Measurements from ENCODE around the gene HOXB6.

The HOXB6 gene

DNA sequence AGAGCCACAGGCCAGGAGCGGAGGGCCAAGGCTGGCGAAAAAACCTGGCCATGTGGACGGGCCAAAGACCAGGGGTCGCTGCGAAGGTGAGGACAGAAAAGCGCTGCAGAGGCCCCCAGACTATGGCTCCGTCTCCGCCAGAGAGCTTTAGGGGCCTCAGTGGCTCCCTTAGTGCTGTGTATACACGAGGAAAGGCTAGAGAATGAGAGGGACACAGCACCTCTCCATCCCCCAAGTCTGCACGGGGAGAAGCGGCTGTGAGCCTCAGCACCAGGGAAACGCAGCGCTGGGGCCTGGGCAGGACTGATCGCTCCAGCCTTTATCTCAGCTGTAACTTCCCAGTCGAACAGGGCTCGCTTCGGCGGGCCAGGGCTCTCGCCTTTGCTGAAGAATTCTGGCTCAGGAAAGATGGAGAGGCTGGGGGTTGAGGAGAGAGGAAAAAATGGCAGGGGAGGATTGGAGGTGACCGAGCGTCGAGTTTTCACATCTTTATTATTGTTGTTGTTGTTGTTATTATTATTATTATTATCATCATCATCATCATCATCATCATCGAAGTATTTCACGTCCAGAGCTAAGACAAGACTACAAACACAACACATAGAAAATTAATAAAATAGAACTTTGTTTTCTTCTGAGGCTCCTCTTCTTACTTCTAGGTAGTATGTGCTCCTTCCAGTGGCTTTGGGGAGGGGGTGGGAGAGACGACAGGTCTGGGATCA, 9.3 kb downstream of the HOXB6 start:
- peaks cover 0 to 24% (median 10%) of the 10 kb centered on the region in 5 donors for H3K36me3 ChIP-seq (ENCODE audit: control insufficient read depth in 5 of 5, insufficient read depth in 5 of 5, low read length in 5 of 5)
- peak overlapping the region in 1 of 5 donors; percentile 30 for H3K9ac ChIP-seq (ENCODE audit: low read length in 5 of 5)
- peaks cover 6 to 57% (median 55%) of the 10 kb centered on the region in 5 donors for H3K4me1 ChIP-seq (ENCODE audit: control insufficient read depth in 5 of 5, insufficient read depth in 5 of 5, low read length in 5 of 5)
- no peaks in the 10 kb centered on the region for H3K9me3 ChIP-seq (ENCODE audit: control insufficient read depth in 5 of 5, low read length in 5 of 5)
- H3K27me3 ChIP-seq (ENCODE audit: control insufficient read depth in 5 of 5, insufficient read depth in 4 of 5, low read length in 5 of 5) = no peaks in the 10 kb centered on the region
- no peak overlapping the region for H3K4me3 ChIP-seq (ENCODE audit: low read depth in 1 of 5, low read length in 5 of 5)
- peak overlapping the region; percentile 79 for H3K27ac ChIP-seq (ENCODE audit: low read depth, low read length)

DNA sequence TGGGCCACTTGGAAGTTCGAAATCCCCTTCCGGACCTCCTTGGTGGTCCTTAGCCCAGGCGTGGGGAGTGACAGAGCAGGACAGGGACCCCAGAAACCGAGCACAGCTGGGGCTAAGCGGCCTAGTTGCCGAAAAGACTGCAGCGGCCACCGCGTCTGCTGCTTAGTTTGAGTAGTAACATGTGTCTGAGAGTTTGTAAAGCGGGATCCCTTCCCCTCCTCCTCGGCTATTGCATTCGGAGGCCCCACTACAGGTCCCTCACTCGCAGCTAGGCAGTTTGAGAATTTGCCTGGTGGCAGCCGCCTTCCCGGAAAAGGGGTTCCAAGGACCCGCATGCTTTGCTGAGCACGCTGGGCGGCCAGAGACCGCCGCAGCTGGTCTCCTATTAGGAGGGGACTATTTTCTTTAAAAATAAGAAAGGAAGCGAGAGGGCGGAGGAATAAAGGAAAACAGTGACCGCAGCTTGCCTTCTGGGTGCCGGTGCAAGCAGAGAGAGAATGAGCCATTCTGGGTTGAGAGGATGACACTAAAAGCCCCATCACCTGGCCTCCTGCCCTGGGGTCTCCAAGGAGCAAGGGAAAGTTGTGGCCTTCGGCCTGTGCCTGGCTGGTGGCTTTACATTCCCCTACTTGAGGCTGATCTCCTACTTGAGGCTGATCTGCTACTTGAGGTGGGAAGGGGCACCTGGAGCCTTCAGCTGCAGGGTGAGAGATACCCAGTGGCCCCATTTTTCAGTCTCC, 10.1 kb downstream of the HOXB6 start:
- peaks cover 6 to 57% (median 55%) of the 10 kb centered on the region in 5 donors for H3K4me1 ChIP-seq (ENCODE audit: control insufficient read depth in 5 of 5, insufficient read depth in 5 of 5, low read length in 5 of 5)
- no peaks in the 10 kb centered on the region for H3K9me3 ChIP-seq (ENCODE audit: control insufficient read depth in 5 of 5, low read length in 5 of 5)
- H3K9ac ChIP-seq (ENCODE audit: low read length in 5 of 5) = peak overlapping the region in 3 of 5 donors; percentile 10 to 42 (median 21)
- H3K36me3 ChIP-seq (ENCODE audit: control insufficient read depth in 5 of 5, insufficient read depth in 5 of 5, low read length in 5 of 5) = peaks cover 0 to 24% (median 10%) of the 10 kb centered on the region in 5 donors
- H3K27me3 ChIP-seq (ENCODE audit: control insufficient read depth in 5 of 5, insufficient read depth in 4 of 5, low read length in 5 of 5) = no peaks in the 10 kb centered on the region
- H3K27ac ChIP-seq (ENCODE audit: low read depth, low read length) = peak overlapping the region; percentile 78
- H3K4me3 ChIP-seq (ENCODE audit: low read depth in 1 of 5, low read length in 5 of 5) = peak overlapping the region in 2 of 5 donors; percentile 40 to 45

DNA sequence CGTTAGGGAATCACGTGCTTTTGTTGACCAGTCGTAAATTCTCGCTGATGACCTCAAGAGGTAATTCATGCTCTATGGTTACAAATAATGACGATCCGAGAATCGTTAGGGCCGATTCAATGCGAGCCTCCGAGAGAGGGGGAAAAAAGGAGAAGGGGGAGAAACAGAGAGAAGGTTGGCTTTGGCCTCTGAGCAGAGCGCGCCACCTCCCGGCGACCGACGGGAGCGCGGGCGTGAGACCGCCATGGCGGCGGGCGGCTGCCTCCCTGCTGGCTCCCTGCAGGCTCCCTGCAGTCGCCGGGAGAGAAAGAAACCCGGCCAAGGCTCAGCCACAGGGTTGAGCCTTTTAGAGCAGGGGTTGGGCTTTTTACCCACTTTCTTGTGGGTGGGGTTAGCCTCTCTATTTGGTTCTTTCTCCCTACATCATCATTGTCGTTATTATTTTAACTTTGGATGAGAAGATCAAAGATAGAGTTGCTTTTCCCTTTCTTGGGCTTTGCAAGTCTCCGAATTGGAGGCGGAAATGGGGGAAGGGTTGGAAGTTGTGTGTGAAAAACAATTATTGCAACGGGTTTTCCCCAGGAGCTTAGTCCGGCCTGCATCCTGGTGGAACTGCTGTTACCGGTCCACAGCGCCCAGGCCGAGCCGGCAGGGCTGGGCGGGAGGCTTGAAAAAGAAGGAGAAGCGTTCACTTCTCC, 10.8 kb downstream of the HOXB6 start:
- Histone ChIP-seq H3K4me1 (ENCODE audit: control insufficient read depth in 5 of 5, insufficient read depth in 5 of 5, low read length in 5 of 5) (peaks cover 6 to 60% (median 54%) of the 10 kb centered on the region in 5 donors), H3K4me3 (ENCODE audit: low read depth in 1 of 5, low read length in 5 of 5) (peak overlapping the region; percentile 40 to 75 (median 60)), H3K27ac (ENCODE audit: low read depth, low read length) (peak overlapping the region; percentile 78)

DNA sequence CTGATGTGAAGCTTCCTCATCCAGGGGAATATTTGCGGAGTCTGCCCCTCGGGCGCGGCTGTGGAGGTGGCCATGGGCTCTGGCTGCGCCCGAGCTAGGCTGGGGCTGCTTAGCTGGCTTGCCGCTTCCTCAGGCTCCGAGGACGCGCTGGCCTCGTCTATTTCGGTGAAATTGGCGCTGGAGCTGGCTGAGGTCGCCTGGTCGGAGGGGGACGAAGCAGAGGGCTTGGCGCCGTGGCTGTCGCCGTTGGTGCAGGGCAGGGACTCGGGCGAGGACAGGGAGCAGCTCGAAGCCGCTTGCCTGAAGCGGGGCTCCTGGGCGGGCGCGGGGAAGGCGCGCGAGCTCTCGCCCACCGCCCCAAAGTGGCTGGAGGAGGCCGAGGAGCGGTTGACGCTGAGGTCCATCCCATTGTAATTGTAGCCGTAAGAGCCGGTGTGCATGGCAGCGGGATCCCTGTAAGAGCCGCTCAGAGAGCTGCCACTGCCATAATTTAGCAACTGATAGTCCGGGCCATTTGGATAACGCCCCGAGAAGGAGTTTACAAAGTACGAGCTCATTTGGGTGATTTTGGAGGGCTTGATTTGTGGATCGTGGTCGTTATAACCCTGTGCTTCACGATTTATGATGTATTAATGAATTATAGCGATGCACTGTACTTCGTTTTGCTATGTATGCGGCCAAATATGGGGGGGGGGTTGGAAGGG, 11.5 kb downstream of the HOXB6 start, which contains the start of gene HOXB5:
Gene HOXB5 (minus strand): TSS at position 654 of the 704 bp plus-strand sequence. CDS start 97 bp downstream, at position 557.
- Histone ChIP-seq H3K9me3 (ENCODE audit: control insufficient read depth in 5 of 5, low read length in 5 of 5) (no peaks in the 10 kb centered on the region), H3K4me1 (ENCODE audit: control insufficient read depth in 5 of 5, insufficient read depth in 5 of 5, low read length in 5 of 5) (peaks cover 6 to 60% (median 52%) of the 10 kb centered on the region in 5 donors), H3K9ac (ENCODE audit: low read length in 5 of 5) (peak within 1 kb of the TSS; percentile 4 to 66 (median 46)), H3K27me3 (ENCODE audit: control insufficient read depth in 5 of 5, insufficient read depth in 4 of 5, low read length in 5 of 5) (no peaks in the 10 kb centered on the region), H3K27ac (ENCODE audit: low read depth, low read length) (peak within 1 kb of the TSS; percentile 78), H3K36me3 (ENCODE audit: control insufficient read depth in 5 of 5, insufficient read depth in 5 of 5, low read length in 5 of 5) (peaks cover 0 to 24% (median 10%) of the 10 kb centered on the region in 5 donors), H3K4me3 (ENCODE audit: low read depth in 1 of 5, low read length in 5 of 5) (peak within 1 kb of the TSS; percentile 60 to 75 (median 70))

More for the DNA sequence above, 10.8 kb downstream of the HOXB6 start:
- Histone ChIP-seq H3K9ac (ENCODE audit: low read length in 5 of 5) (peak overlapping the region in 2 of 5 donors; percentile 10 to 42), H3K27me3 (ENCODE audit: control insufficient read depth in 5 of 5, insufficient read depth in 4 of 5, low read length in 5 of 5) (no peaks in the 10 kb centered on the region), H3K9me3 (ENCODE audit: control insufficient read depth in 5 of 5, low read length in 5 of 5) (no peaks in the 10 kb centered on the region), H3K36me3 (ENCODE audit: control insufficient read depth in 5 of 5, insufficient read depth in 5 of 5, low read length in 5 of 5) (peaks cover 0 to 24% (median 10%) of the 10 kb centered on the region in 5 donors)

DNA sequence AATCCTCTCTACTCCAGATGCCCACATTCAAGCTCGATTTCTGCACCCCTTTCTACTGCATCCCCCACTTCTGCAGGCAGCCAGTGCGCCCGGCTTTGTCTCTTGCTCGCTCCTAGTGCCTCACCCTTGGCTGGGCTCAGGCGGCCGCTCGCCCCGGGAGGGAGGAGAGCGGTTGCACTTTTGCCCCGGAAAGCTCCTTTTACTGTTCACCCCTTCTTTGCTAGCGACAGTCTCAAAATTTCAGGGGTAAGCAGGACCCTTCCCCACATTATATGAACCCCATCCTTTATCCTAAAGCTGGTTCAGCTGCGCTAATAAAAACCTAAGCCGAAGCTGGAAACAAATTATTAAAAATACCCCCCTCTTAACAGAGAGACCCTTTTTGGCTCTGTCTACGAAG, 12.2 kb downstream of the HOXB6 start:
- no peaks in the 10 kb centered on the region for H3K27me3 ChIP-seq (ENCODE audit: control insufficient read depth in 5 of 5, insufficient read depth in 4 of 5, low read length in 5 of 5)
- H3K4me1 ChIP-seq (ENCODE audit: control insufficient read depth in 5 of 5, insufficient read depth in 5 of 5, low read length in 5 of 5) = peaks cover 9 to 65% (median 52%) of the 10 kb centered on the region in 5 donors
- H3K36me3 ChIP-seq (ENCODE audit: control insufficient read depth in 5 of 5, insufficient read depth in 5 of 5, low read length in 5 of 5) = peaks cover 0 to 24% (median 10%) of the 10 kb centered on the region in 5 donors
- H3K4me3 ChIP-seq (ENCODE audit: low read depth in 1 of 5, low read length in 5 of 5) = peak overlapping the region; percentile 43 to 72 (median 61)
- peak overlapping the region in 2 of 5 donors; percentile 65 to 66 for H3K9ac ChIP-seq (ENCODE audit: low read length in 5 of 5)
- H3K9me3 ChIP-seq (ENCODE audit: control insufficient read depth in 5 of 5, low read length in 5 of 5) = no peaks in the 10 kb centered on the region
- peak overlapping the region; percentile 62 for H3K27ac ChIP-seq (ENCODE audit: low read depth, low read length)

DNA sequence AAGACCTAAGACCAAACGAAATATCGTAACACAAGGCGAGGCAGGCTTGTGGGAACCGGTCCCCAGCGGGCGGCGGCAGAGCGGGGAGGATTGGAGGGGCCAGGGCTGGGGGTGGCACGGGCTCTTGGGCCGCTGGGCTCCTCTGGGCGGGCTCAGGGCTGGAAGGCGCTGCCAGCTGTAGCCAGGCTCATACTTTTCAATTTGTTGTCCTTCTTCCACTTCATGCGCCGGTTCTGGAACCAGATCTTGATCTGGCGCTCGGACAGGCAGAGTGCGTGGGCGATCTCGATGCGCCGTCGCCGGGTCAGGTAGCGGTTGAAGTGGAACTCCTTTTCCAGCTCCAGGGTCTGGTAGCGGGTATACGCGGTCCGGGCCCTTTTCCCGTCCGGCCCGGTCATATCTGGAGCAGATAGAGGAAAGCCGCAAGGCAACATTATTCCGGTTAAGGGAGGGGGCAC, 12.7 kb downstream of the HOXB6 start:
- peaks cover 10 to 65% (median 52%) of the 10 kb centered on the region in 5 donors for H3K4me1 ChIP-seq (ENCODE audit: control insufficient read depth in 5 of 5, insufficient read depth in 5 of 5, low read length in 5 of 5)

DNA sequence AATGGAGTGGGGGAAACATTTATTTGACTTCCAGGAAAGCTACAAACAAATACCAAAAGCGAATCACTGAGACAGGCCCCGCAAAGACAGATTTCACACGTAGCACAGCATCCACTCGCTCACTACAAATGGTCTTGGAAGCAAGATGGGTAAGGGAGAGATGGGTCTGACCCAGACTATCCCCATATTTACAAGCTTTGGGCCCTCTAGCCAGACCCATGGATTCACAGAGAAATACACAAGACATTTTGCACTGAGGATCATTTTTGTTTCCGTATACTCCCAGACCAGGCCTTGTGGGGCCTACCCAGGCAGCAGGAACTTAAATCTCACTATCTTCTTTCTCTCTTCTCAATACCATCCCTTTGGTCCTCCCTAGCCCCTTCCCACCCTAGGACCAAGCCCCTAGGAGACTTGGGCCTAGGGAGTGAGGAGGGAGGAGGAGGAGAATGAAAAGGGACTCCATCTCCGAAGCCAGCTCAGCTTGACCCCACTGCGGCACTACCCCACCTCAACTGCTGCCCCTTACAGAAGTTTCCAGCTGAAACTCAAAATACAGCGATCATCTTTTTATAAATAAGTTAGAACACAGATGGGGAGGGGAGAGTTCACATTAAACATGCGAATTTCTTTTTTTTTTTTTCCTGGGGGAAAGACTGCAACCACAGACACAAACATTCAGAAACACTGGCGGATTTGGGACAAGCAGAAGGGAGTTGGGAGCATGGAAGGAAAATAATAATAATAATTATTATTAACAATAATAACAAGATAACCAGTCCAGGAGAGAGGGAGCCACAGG, 13.3 kb downstream of the HOXB6 start:
- H3K27ac ChIP-seq (ENCODE audit: low read depth, low read length) = no peak overlapping the region
- peaks cover 11 to 65% (median 52%) of the 10 kb centered on the region in 5 donors for H3K4me1 ChIP-seq (ENCODE audit: control insufficient read depth in 5 of 5, insufficient read depth in 5 of 5, low read length in 5 of 5)
- H3K27me3 ChIP-seq (ENCODE audit: control insufficient read depth in 5 of 5, insufficient read depth in 4 of 5, low read length in 5 of 5) = no peaks in the 10 kb centered on the region
- H3K36me3 ChIP-seq (ENCODE audit: control insufficient read depth in 5 of 5, insufficient read depth in 5 of 5, low read length in 5 of 5) = peaks cover 0 to 24% (median 10%) of the 10 kb centered on the region in 5 donors
- H3K9ac ChIP-seq (ENCODE audit: low read length in 5 of 5) = no peak overlapping the region
- no peaks in the 10 kb centered on the region for H3K9me3 ChIP-seq (ENCODE audit: control insufficient read depth in 5 of 5, low read length in 5 of 5)
- peak overlapping the region in 2 of 5 donors; percentile 60 to 61 for H3K4me3 ChIP-seq (ENCODE audit: low read depth in 1 of 5, low read length in 5 of 5)

More for the DNA sequence above, 12.7 kb downstream of the HOXB6 start:
- peaks cover 0 to 24% (median 10%) of the 10 kb centered on the region in 5 donors for H3K36me3 ChIP-seq (ENCODE audit: control insufficient read depth in 5 of 5, insufficient read depth in 5 of 5, low read length in 5 of 5)
- H3K9me3 ChIP-seq (ENCODE audit: control insufficient read depth in 5 of 5, low read length in 5 of 5) = no peaks in the 10 kb centered on the region
- H3K27ac ChIP-seq (ENCODE audit: low read depth, low read length) = no peak overlapping the region
- peak overlapping the region; percentile 28 to 70 (median 60) for H3K4me3 ChIP-seq (ENCODE audit: low read depth in 1 of 5, low read length in 5 of 5)
- H3K27me3 ChIP-seq (ENCODE audit: control insufficient read depth in 5 of 5, insufficient read depth in 4 of 5, low read length in 5 of 5) = no peaks in the 10 kb centered on the region
- no peak overlapping the region for H3K9ac ChIP-seq (ENCODE audit: low read length in 5 of 5)

DNA sequence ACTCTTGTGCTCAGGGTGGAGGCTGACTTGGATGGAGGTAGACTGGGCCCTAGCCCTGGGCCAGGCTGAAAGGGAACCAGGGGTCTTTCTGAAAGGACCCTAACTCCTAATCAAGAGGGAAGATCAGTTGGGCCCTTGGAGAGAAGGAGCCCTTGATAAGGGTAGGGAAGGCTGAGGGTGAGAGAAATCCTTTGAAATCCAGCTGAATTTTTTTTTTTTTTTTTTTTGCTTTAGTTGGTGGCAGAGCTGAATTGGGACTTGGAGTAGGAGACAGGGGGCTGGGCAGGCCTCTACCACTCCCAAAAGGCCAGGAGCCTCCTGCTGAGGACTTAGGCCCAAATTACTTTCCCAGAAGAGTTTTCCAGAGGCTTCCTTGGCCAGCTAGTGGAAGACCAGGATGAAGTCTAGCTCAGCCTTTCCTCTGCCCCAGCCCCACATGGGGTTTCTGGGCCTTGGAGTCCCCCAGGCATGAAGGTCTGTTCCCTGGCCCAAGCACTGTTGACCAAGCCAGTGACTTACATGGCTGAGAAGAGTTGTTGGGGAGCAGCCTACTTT, 14.1 kb downstream of the HOXB6 start:
- peak overlapping the region in 1 of 5 donors; percentile 3 for H3K9ac ChIP-seq (ENCODE audit: low read length in 5 of 5)
- H3K27ac ChIP-seq (ENCODE audit: low read depth, low read length) = no peak overlapping the region
- H3K36me3 ChIP-seq (ENCODE audit: control insufficient read depth in 5 of 5, insufficient read depth in 5 of 5, low read length in 5 of 5) = peaks cover 0 to 19% (median 7%) of the 10 kb centered on the region in 5 donors
- H3K4me1 ChIP-seq (ENCODE audit: control insufficient read depth in 5 of 5, insufficient read depth in 5 of 5, low read length in 5 of 5) = peaks cover 11 to 65% (median 57%) of the 10 kb centered on the region in 5 donors
- H3K4me3 ChIP-seq (ENCODE audit: low read depth in 1 of 5, low read length in 5 of 5) = no peak overlapping the region
- H3K27me3 ChIP-seq (ENCODE audit: control insufficient read depth in 5 of 5, insufficient read depth in 4 of 5, low read length in 5 of 5) = no peaks in the 10 kb centered on the region
- H3K9me3 ChIP-seq (ENCODE audit: control insufficient read depth in 5 of 5, low read length in 5 of 5) = no peaks in the 10 kb centered on the region

Data from subcutaneous abdominal adipose tissue (tissue), 5 donors.